ENCODE measurements around the gene NACAD. TPM values are rescaled to one million over a fixed set of nuclear protein-coding genes. Genes with fewer than 3 reads are reported as not detected.

The NACAD gene, protein sequence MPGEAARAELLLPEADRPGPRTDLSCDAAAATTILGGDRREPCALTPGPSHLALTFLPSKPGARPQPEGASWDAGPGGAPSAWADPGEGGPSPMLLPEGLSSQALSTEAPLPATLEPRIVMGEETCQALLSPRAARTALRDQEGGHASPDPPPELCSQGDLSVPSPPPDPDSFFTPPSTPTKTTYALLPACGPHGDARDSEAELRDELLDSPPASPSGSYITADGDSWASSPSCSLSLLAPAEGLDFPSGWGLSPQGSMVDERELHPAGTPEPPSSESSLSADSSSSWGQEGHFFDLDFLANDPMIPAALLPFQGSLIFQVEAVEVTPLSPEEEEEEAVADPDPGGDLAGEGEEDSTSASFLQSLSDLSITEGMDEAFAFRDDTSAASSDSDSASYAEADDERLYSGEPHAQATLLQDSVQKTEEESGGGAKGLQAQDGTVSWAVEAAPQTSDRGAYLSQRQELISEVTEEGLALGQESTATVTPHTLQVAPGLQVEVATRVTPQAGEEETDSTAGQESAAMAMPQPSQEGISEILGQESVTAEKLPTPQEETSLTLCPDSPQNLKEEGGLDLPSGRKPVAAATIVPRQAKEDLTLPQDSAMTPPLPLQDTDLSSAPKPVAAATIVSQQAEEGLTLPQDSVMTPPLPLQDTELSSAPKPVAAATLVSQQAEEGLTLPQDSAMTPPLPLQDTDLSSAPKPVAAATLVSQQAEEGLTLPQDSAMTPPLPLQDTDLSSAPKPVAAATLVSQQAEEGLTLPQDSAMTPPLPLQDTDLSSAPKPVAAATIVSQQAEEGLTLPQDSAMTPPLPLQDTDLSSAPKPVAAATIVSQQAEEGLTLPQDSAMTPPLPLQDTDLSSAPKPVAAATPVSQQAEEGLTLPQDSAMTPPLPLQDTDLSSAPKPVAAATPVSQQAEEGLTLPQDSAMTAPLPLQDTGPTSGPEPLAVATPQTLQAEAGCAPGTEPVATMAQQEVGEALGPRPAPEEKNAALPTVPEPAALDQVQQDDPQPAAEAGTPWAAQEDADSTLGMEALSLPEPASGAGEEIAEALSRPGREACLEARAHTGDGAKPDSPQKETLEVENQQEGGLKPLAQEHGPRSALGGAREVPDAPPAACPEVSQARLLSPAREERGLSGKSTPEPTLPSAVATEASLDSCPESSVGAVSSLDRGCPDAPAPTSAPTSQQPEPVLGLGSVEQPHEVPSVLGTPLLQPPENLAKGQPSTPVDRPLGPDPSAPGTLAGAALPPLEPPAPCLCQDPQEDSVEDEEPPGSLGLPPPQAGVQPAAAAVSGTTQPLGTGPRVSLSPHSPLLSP (N-terminal part only)
- total RNA-seq (2014; rRNA removed; shearing (Covaris generic)) = 1.0 and 2.9 TPM in 2 replicates
- polyA plus RNA-seq (2016; fragmentation: Nextera tagmentation; extraction: Ambion mirVana) = 0.93 and 1.2 TPM in 2 replicates

DNA sequence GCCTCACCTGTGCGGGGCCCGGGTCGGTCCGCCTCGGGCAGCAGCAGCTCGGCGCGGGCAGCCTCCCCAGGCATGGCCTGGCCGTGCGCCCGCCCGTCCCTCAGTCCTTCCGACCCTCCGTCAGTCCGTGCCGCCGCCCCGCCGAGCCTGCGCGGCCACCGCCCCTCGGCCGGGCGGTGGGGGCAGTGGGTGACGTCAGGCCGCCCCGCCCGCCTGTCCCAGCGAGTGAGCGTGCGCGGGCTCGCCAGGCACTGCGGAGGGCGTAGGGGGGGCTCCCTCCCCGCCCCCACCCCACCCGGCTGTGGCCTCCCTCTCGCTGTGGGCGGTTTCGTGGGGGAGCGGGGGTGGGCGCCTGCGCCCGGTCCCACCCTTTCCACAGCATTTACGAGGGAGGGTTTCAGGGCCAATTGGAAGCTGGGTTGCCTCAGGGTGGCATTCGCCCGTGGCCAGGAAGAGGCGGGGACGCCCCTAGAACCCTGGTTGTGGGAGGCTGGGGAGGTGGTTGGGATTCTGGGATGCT, at the start of gene NACAD:
NACAD (minus strand) TSS at position 149 of the 520 bp plus-strand sequence; CDS start at position 74, 75 bp downstream.
- Histone ChIP-seq H3K36me3 (ENCODE audit: low read depth) (no peaks in the 10 kb centered on the region), H4K20me1 (ENCODE audit: insufficient read depth) (no peaks in the 10 kb centered on the region), H3K79me2 (ENCODE audit: insufficient read depth) (no peaks in the 10 kb centered on the region), H2AFZ (peak within 1 kb of the TSS; percentile 54), H3K4me3 (peak within 1 kb of the TSS; percentile 66), H3F3A (ENCODE audit: insufficient read depth) (peaks cover 16% of the 10 kb centered on the region), H3K9me3 (ENCODE audit: low read depth) (no peaks in the 10 kb centered on the region), H3K9me2 (ENCODE audit: insufficient read depth) (no peaks in the 10 kb centered on the region), H3K4me1 (ENCODE audit: insufficient read depth) (peaks cover 14% of the 10 kb centered on the region; the same call in 1 of the 2 replicates), H3K27ac (no peak within 1 kb of the TSS), H3K27me3 (replicated peaks; ENCODE audit: insufficient read depth) (no peaks in the 10 kb centered on the region), H3K4me2 (ENCODE audit: unreplicated experiment) (peak within 1 kb of the TSS; percentile 67), H3K9ac (peak within 1 kb of the TSS; percentile 36; the same call in 1 of the 2 replicates)
- TF ChIP-seq EZH2phosphoT487 (IDR thresholded peaks at IDR 0.05; ENCODE audit: insufficient read depth, low read depth) (no peak), EZH2 (IDR thresholded peaks at IDR 0.05; ENCODE audit: insufficient read depth, poor library complexity, severe bottlenecking) (no peak)
- in situ Hi-C loops (cut with MboI) = no loop called here
- DNase-seq = peak; percentile 54
- WGBS, 2 experiments (ENCODE audit: low coverage in 1 of 2, low lambda C conversion rate in 2 of 2, missing lambda C conversion rate in 2 of 2) = 1 to 5% methylated on average over 4 to 39 of the region's 50 CpGs

DNA sequence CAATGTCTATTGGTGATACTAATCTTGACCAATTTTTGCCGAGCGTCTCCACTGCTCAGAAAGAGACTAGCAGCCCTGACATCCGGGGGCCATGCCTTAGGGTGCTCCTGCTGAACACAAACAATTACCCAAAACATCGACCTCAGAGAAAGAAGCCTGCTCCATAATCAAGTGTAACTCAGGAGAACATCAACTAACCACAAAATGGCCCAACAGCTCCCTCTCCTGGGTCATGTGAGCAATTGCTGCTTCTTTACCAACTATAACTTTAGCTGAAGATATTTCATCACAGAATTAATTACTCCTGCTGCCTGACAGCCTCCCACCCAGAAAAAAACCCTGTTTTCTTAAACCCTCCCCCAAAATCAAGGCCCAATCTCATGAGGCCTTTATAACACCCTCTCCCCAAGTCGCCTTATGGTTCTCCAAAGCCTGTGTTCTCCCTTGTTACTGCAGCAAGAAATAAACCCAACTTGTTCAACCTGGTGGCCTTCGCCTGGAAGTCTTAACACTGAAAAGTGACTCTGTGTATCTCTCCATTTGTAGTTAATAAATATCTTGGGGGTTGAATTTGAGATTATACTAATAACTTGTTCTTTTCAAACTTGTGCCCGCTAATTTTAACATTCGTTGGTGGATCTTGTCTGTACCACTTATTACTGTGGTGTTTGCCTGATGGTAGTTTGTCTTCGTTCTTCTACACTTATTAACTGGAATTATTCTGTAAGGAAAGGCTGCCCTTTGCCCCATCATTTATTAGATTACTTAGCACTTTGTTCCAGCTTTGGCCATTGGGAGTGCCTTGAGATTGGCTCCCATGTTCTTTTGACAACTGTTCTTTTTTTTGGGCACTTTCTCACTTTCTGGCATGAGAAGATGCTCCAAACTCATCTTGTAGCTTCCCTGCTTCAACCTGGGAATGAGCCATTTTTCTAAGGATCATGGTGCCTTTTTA, 47.6 kb upstream of the NACAD start:
- no peak overlapping the region for H3K9ac ChIP-seq
- WGBS, 2 experiments (ENCODE audit: low coverage in 1 of 2, low lambda C conversion rate in 2 of 2, missing lambda C conversion rate in 2 of 2) = 34% methylated on average over 9 of the region's 9 CpGs
- in situ Hi-C loops (cut with MboI) = loop anchor here (25.0 kb wide), 1 partner anchor 274 kb away; no protein-coding TSS in a partner anchor
- H3K4me3 ChIP-seq = no peak overlapping the region
- no peaks in the 10 kb centered on the region for H4K20me1 ChIP-seq (ENCODE audit: insufficient read depth)
- H3K9me2 ChIP-seq (ENCODE audit: insufficient read depth) = no peaks in the 10 kb centered on the region
- H3K4me2 ChIP-seq (ENCODE audit: unreplicated experiment) = no peak overlapping the region
- H3K27ac ChIP-seq = no peak overlapping the region
- no peaks in the 10 kb centered on the region for H3K36me3 ChIP-seq (ENCODE audit: low read depth)
- H2AFZ ChIP-seq = 0 out of 2 replicates have a peak overlapping the region, but pooled peaks have one; percentile 42
- no peaks in the 10 kb centered on the region for H3K79me2 ChIP-seq (ENCODE audit: insufficient read depth)
- TF ChIP-seq EZH2phosphoT487 (IDR thresholded peaks at IDR 0.05; ENCODE audit: insufficient read depth, low read depth) = no peak
- no peak for TF ChIP-seq EZH2 (IDR thresholded peaks at IDR 0.05; ENCODE audit: insufficient read depth, poor library complexity, severe bottlenecking)
- peak; percentile 77 for DNase-seq
- no peaks in the 10 kb centered on the region; the same call in 1 of the 2 replicates for H3K4me1 ChIP-seq (ENCODE audit: insufficient read depth)
- H3F3A ChIP-seq (ENCODE audit: insufficient read depth) = no peaks in the 10 kb centered on the region
- H3K27me3 ChIP-seq (replicated peaks; ENCODE audit: insufficient read depth) = no peaks in the 10 kb centered on the region
- no peaks in the 10 kb centered on the region for H3K9me3 ChIP-seq (ENCODE audit: low read depth)

DNA sequence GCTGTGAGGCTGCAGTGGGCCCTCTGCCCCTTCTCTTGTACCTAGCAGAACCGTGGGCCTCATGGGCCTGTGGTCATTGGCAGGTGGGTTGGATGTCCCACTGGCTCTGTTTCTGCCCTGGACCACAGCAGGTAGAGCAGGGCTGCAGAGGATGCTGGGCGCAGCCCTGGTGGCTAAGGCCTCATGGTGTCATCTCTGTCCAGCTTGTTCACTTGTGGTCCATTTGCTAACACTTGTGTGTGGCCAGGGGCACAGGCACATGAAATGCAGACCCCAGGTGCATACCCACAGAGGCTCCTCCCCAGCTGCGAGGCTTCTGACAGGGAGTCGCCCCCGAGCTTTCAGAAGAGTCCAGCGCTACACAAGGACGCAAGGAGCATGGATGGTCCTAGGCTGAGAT, 45.1 kb upstream of the NACAD start:
- Histone ChIP-seq H3K4me1 (ENCODE audit: insufficient read depth) (no peaks in the 10 kb centered on the region; the same call in 1 of the 2 replicates), H3K79me2 (ENCODE audit: insufficient read depth) (no peaks in the 10 kb centered on the region), H3K27me3 (replicated peaks; ENCODE audit: insufficient read depth) (no peaks in the 10 kb centered on the region), H4K20me1 (ENCODE audit: insufficient read depth) (no peaks in the 10 kb centered on the region), H3K9me3 (ENCODE audit: low read depth) (no peaks in the 10 kb centered on the region), H3K9me2 (ENCODE audit: insufficient read depth) (no peaks in the 10 kb centered on the region), H3K9ac (no peak overlapping the region), H2AFZ (no peak overlapping the region), H3K4me3 (no peak overlapping the region), H3K27ac (no peak overlapping the region), H3F3A (ENCODE audit: insufficient read depth) (no peaks in the 10 kb centered on the region), H3K4me2 (ENCODE audit: unreplicated experiment) (no peak overlapping the region), H3K36me3 (ENCODE audit: low read depth) (no peaks in the 10 kb centered on the region)
- 76 to 79% methylated on average over 7 of the region's 7 CpGs for WGBS, 2 experiments (ENCODE audit: low coverage in 1 of 2, low lambda C conversion rate in 2 of 2, missing lambda C conversion rate in 2 of 2)
- in situ Hi-C loops (cut with MboI) = loop anchor here (25.0 kb wide), 1 partner anchor 272 kb away; no protein-coding TSS in a partner anchor
- no peak for TF ChIP-seq EZH2 (IDR thresholded peaks at IDR 0.05; ENCODE audit: insufficient read depth, poor library complexity, severe bottlenecking)
- no peak for DNase-seq

Measured in GM23248 (cell line).